Thyroid gland (tissue), 4 donors: ENCODE results near the gene CMTR1. TPM values are rescaled to one million over a fixed set of nuclear protein-coding genes. Genes with fewer than 3 reads are reported as not detected.

ENCODE experiments used
- DNase-seq, 2 donors: peaks; one replicate each; pipeline ENCODE4 v3.0.0-alpha.2; 2019
- H3K27ac ChIP-seq, 3 donors: fragments of 200-600 bp; sonication (generic); 1 replicate in 2 of 3; 2 replicates in 1 of 3; pipeline ENCODE4 v1.5.1; 2016 to 2019; ENCODE audit warnings: mild to moderate bottlenecking in 1 of 3, moderate library complexity in 1 of 3
- H3K27me3 ChIP-seq: fragments of 200-600 bp; sonication (generic); one replicate; pipeline ENCODE4 v1.5.1; 2019
- H3K36me3 ChIP-seq, 2 donors: fragments of 200-600 bp; sonication (generic); one replicate each; pipeline ENCODE4 v1.5.1; 2016 to 2019
- H3K4me1 ChIP-seq, 2 donors: fragments of 200-600 bp; sonication (generic); one replicate each; pipeline ENCODE4 v1.5.1; 2017 to 2019
- H3K4me3 ChIP-seq, 3 donors: fragments of 200-600 bp; sonication (generic); replicated peaks in 1 of 3; 1 replicate in 2 of 3; 2 replicates in 1 of 3; pipeline ENCODE4 v1.5.1; 2016; ENCODE audit warnings: mild to moderate bottlenecking in 1 of 3
- H3K9me3 ChIP-seq: fragments of 200-600 bp; sonication (generic); one replicate; pipeline ENCODE4 v1.5.1; 2017
- POLR2A ChIP-seq, 2 donors: fragments of 450-650 bp; IDR thresholded peaks; one replicate each; pipeline ENCODE4 v1.6.1; 2017; ENCODE audit warnings: antibody characterized with exemption in 2 of 2, mild to moderate bottlenecking in 2 of 2, moderate library complexity in 1 of 2
- WGBS, 2 donors: methylation state at CpG; one replicate each; pipeline ENCODE4 v1.1.5; 2017; 5-methylcytosine and 5-hydroxymethylcytosine counted together
- intact Hi-C: fragments of 100-400 bp; cut with DNase I; formaldehyde crosslinking; loops from one replicate; pipeline ENCODE4 v1.15.1; 2023
- total RNA-seq, 4 donors: library from RNA; depleted of rRNA; stranded (reverse); fragments of >200 nt; gene quantifications; one replicate each; pipeline ENCODE4 v1.2.3, GENCODE V29; 2016
- TF ChIP-seq, protein P1 (sequence below), 6 experiments: fragments of 200-600 bp in 3 of 6; fragments of 450-650 bp in 3 of 6; sonication (generic) in 3 of 6; IDR thresholded peaks; one replicate each; pipeline ENCODE4 v1.5.1; 2016 to 2019; ENCODE audit warnings: antibody characterized with exemption in 6 of 6, mild to moderate bottlenecking in 2 of 6, inconsistent platforms in 1 of 6, moderate library complexity in 1 of 6

Gene CMTR1
- total RNA-seq, 4 donors from 2014 or later = 29.3 to 41.5 (median 33.1) TPM

DNA sequence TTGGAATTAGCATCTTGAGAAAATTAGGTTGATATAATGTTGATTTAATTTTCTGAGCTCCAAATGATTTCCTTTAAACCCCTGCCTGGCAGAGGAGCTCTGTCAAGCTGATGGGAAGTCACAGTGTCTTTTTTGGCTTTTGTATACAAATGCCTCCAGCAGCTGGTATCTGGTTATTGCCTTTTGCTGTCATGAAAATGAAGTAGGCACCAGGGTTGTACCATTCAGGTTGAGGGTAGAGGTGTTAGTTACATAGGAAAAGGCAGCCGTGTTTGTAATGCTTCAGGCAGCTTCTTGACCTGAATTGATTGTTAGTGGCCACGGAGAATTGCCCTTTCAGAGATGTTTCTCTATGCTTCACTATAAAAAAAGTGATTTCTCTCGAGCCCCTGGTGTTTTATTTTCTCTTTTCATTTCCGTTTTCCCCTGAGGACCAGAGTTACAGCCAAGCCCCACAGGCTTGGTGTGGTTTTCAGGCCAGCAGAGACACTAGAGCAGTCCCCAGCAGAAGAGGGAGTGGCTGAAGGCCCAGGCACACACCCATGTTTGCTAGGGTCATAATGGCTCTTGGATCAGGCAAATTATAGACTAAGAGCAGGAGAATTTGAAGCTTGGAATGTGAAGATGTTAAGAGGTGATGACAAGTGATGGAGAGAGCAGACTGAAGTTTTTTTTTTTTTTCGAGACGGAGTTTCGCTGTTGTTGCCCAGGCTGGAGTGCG, 21.6 kb downstream of the CMTR1 start:
- Histone ChIP-seq H3K27me3 (no peaks in the 10 kb centered on the region), H3K4me3 (no peak overlapping the region), H3K27ac (no peak overlapping the region), H3K9me3 (no peaks in the 10 kb centered on the region), H3K36me3 (peaks cover 34 to 55% of the 10 kb centered on the region in 2 donors), H3K4me1 (no peaks in the 10 kb centered on the region)
- DNase-seq = no peak
- 91 to 92% methylated on average over 8 of the region's 8 CpGs for WGBS, 2 donors
- intact Hi-C loops = no loop called here
- TF ChIP-seq POLR2A (IDR thresholded peaks at IDR 0.05) = no peak
- TF ChIP-seq, protein P1, sequence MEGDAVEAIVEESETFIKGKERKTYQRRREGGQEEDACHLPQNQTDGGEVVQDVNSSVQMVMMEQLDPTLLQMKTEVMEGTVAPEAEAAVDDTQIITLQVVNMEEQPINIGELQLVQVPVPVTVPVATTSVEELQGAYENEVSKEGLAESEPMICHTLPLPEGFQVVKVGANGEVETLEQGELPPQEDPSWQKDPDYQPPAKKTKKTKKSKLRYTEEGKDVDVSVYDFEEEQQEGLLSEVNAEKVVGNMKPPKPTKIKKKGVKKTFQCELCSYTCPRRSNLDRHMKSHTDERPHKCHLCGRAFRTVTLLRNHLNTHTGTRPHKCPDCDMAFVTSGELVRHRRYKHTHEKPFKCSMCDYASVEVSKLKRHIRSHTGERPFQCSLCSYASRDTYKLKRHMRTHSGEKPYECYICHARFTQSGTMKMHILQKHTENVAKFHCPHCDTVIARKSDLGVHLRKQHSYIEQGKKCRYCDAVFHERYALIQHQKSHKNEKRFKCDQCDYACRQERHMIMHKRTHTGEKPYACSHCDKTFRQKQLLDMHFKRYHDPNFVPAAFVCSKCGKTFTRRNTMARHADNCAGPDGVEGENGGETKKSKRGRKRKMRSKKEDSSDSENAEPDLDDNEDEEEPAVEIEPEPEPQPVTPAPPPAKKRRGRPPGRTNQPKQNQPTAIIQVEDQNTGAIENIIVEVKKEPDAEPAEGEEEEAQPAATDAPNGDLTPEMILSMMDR (IDR thresholded peaks at IDR 0.05) = no peak

DNA sequence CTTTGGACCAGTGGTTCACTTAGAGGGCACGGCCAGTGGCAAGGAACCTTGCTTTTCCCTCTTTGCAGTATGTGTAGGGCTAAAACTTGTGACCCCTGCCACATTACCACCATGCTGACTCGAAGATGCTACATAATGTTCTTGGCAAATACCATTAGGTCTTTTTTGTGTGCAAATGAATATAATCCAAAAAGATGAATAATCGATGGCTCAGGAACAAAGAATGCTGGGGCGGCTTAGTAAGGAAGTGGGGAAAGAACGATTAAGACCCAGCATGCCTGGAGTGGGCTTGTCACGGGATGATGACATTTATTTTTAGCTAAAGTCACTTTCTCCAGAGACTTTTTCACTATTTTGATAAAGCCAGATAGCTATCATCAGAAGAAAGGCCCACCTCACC, 23.1 kb downstream of the CMTR1 start:
- Histone ChIP-seq H3K9me3 (no peaks in the 10 kb centered on the region), H3K4me3 (no peak overlapping the region), H3K4me1 (no peaks in the 10 kb centered on the region), H3K36me3 (peaks cover 37 to 59% of the 10 kb centered on the region in 2 donors), H3K27me3 (no peaks in the 10 kb centered on the region), H3K27ac (no peak overlapping the region)
- WGBS, 2 donors = 89 to 90% methylated on average over 6 of the region's 6 CpGs
- intact Hi-C loops = no loop called here
- DNase-seq = no peak
- no peak for TF ChIP-seq POLR2A (IDR thresholded peaks at IDR 0.05)
- TF ChIP-seq, protein P1 (IDR thresholded peaks at IDR 0.05) = no peak

DNA sequence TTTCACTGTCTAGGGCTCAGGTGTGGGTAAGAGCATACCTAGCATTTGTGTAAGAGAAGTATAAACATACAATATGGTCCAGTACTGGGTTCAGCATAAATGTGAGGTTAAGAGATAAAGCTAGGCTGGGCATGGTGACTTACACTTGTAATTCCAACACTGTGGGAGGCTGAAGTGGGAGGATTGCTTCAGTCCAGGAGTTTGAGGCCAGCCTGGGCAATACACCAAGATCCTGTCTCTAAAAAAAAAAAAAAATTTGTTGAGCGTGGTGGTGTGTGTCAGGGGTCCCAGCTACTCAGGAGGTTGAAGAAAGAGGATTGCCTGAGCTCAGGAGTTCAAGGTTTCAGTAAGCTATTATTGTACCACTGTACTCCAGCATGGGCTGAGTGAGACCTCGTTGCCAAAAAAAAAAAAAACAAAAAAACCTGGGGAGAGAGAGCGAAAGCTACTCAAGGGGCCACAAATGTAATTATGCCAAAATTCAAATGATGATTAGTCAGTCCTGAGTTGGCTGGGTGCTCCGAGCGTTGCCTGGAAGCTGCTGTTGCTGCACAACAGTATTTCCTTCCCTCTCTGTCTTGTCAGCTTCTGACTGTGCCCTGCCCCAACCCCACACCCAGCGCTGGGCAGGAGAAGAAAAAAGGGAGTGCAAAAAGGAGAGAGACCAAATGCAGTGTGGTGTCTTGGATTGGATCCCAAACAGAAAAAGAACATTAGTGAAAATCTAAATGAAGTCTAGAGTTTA, 24.0 kb downstream of the CMTR1 start:
- Histone ChIP-seq H3K27me3 (no peaks in the 10 kb centered on the region), H3K27ac (no peak overlapping the region), H3K36me3 (peaks cover 46 to 61% of the 10 kb centered on the region in 2 donors), H3K4me3 (no peak overlapping the region), H3K9me3 (no peaks in the 10 kb centered on the region), H3K4me1 (no peaks in the 10 kb centered on the region)
- no peak for TF ChIP-seq POLR2A (IDR thresholded peaks at IDR 0.05)
- TF ChIP-seq, protein P1 (IDR thresholded peaks at IDR 0.05) = no peak
- WGBS, 2 donors = 65 to 69% methylated on average over 6 of the region's 6 CpGs
- intact Hi-C loops = no loop called here
- no peak for DNase-seq

DNA sequence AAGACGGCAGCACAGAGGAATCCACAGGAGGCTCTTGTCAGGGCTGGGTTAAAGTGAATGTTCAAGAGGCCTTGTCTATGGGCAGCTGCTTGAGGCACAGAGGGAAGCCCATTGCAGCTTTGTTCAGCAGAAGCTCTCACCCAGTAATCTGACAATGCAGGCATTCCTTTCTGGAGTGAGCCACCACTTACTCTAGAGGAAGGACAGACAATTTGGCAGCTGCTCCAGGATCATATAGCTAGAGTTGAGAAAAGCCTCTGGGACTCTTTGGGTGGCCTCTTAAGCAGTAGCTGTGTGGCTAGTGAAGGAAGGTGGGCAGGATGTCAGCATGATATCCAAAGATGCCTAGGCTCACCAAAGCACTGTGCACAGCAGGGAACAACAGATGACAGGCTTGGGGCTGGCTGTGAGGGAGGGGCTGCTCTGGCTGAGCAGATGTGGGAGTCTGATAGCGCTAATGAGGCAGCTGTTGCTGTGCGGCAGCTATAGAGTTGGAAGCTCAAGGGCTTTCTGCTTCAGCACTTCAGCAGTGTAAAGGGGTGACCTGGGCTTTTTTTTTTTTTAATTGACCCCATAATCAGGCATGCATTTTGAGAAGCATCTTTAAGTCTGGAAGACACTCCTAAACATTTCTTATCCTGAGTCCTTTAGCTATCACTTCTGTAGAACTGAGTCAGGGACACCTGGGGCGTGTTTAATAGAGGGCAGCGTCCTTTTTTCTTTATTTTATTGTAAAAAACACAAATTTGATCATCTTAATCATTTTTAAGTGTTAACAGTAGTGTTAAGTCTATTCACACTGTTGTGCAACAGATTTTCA, 27.2 kb downstream of the CMTR1 start:
- Histone ChIP-seq H3K27ac (no peak overlapping the region), H3K4me1 (no peaks in the 10 kb centered on the region), H3K4me3 (no peak overlapping the region), H3K27me3 (no peaks in the 10 kb centered on the region), H3K9me3 (no peaks in the 10 kb centered on the region), H3K36me3 (peaks cover 52 to 54% of the 10 kb centered on the region in 2 donors)
- TF ChIP-seq POLR2A (IDR thresholded peaks at IDR 0.05) = no peak
- TF ChIP-seq, protein P1 (IDR thresholded peaks at IDR 0.05) = no peak
- intact Hi-C loops = no loop called here
- no peak for DNase-seq
- WGBS, 2 donors = 95 to 96% methylated on average over 5 of the region's 5 CpGs
